Activated naive CD8-positive, alpha-beta T cell treated with anti-CD3 and anti-CD28 coated beads, Interleukin-2, amount 50 U/mL, for 24 hours (primary cell): ENCODE results near the gene CCZ1.
"Not testable (repeated sequence)": the region's sequence is repeated elsewhere in the genome, so short reads cannot be mapped to it uniquely, and the experiment has no call there.

Source experiments
- ATAC-seq: fragments of 150-1000 bp; cut with Tn5 transposase; one replicate; pipeline ENCODE4 v1.10.0; 2021
- DNase-seq: peaks from one replicate; pipeline ENCODE4 v3.0.0; 2021
- H3K27ac Mint-ChIP-seq: one replicate; pipeline ENCODE4 v1.8.0; 2021; ENCODE audit warnings: mild to moderate bottlenecking, mixed read lengths
- H3K27me3 Mint-ChIP-seq: one replicate; pipeline ENCODE4 v1.8.0; 2021; ENCODE audit warnings: mixed read lengths
- H3K36me3 Mint-ChIP-seq: one replicate; pipeline ENCODE4 v1.8.0; 2021; ENCODE audit warnings: low read depth, mixed read lengths
- H3K4me1 Mint-ChIP-seq: one replicate; pipeline ENCODE4 v1.8.0; 2021; ENCODE audit warnings: mixed read lengths
- H3K4me3 Mint-ChIP-seq: one replicate; pipeline ENCODE4 v1.8.0; 2021; ENCODE audit warnings: mild to moderate bottlenecking, moderate library complexity, mixed read lengths
- H3K9me3 Mint-ChIP-seq: one replicate; pipeline ENCODE4 v1.8.0; 2021; ENCODE audit warnings: mixed read lengths

CCZ1 gene

DNA sequence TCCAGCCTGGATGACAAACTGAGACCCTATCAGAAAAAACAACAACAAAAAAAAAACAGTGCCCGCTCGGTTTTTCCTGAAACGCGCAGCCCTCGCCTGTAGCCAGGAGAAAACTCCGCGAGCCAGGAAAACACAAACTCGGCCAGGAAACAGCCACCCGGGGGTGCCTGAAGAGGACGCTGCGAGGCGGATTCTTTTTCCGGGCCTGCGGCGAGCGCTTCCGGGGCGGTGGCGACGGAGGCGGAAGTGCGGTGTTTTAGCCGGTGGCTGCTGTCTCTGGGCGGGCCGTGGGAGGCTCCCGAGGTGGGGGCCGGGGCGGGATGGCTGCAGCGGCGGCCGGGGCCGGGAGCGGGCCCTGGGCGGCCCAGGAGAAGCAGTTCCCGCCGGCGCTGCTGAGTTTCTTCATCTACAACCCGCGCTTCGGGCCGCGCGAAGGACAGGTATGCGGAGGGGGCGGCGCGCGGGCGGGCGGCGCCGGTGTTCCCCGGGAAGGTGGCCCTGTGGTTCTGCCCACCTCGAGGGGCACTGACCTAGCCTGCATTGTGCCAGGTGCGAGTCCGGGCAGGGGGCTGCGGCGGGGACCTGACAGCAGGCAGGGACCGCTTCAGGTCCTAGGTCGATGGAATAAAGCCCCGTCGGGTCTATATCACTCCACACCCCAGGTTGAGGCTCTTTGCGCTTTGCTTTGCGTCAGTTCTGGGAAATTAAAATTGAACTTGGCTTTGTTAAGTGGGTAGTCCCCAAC is at the start of gene CCZ1:
Gene CCZ1 (plus strand): TSS at position 254 of the 745 bp plus-strand sequence. CDS start 67 bp downstream, at position 321.
- Mint-ChIP-seq H3K4me3 (peak within 1 kb of the TSS; percentile 79), H3K27ac (peak within 1 kb of the TSS; percentile 81)
- H3K36me3 Mint-ChIP-seq, H3K9me3 Mint-ChIP-seq, H3K4me1 Mint-ChIP-seq, H3K27me3 Mint-ChIP-seq: not testable (repeated sequence)
- ATAC-seq (peak; percentile 96), DNase-seq (peak; percentile 54)

DNA sequence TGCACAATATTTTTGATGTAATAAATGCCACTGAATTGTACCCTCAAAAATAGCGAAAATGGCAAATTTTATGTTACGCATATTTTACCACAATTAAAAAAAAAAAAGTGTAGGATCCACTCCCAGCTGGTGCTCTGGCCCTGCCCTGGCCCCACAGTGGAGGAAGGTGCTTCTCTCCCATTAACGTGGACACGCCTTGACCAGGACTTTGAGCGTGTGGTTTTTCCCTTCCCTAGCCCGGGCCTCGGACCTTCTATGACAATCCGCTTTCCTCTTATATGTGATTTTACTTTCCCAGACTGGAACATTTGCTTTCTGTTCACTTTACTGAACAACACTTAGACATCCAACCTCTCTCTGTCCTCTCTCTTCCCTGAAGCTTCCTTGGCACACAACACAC is 47.6 kb upstream of the CCZ1 start:
- DNase-seq (no peak), ATAC-seq (no peak)
- no peaks in the 10 kb centered on the region for H3K9me3 Mint-ChIP-seq
- no peaks in the 10 kb centered on the region for H3K4me1 Mint-ChIP-seq
- no peak overlapping the region for H3K27ac Mint-ChIP-seq
- H3K27me3 Mint-ChIP-seq: no peaks in the 10 kb centered on the region
- no peaks in the 10 kb centered on the region for H3K36me3 Mint-ChIP-seq
- no peak overlapping the region for H3K4me3 Mint-ChIP-seq

DNA sequence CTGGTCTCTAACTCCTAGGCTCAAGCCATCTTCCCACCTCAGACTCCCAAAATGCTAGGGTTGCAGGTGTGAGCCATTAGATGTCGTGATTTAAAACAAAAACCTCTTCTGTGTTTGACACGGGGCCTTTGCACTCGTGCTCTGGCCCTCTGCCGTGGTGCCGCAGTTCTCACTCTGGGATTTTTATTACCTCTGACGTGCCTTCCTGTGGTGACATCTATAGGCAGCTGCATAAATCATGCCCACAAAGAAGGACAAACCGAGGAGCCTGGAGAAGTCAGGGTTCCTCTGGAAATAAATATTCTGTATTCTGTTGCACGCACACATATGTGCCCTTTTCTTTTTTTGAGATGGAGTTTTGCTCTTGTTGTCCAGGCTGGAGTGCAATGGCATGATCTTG is 43.8 kb upstream of the CCZ1 start:
- ATAC-seq (no peak), DNase-seq (no peak)
- Mint-ChIP-seq H3K27me3 (no peaks in the 10 kb centered on the region), H3K9me3 (no peaks in the 10 kb centered on the region), H3K4me1 (peaks cover 2% of the 10 kb centered on the region), H3K4me3 (no peak overlapping the region), H3K36me3 (no peaks in the 10 kb centered on the region), H3K27ac (no peak overlapping the region)

DNA sequence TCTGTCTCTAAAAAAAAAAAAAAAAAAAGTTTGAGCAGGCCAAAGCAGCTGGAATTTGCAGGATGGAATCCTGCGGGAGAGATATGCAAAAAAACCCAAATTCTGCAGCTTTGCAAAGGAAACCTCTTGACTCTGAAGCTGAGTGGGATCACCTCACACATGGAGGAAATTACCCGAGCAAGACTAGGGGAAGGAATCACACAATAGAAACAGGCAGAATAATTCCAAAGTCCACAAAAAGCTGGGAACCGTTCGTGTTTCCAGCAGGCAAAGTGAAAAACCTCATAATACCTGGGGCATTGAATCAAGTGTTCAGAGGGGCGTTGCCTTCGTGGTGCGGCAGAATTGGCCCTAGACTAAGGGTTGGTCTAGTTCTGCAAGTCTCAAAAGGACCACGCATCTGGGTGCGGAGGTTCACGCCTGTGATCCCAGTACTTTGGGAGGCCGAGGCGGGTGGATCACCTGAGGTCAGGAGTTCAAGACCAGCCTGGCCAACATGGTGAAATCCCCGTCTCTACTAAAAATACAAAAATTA is 41.4 kb upstream of the CCZ1 start:
- H3K4me3 Mint-ChIP-seq, H3K9me3 Mint-ChIP-seq, H3K4me1 Mint-ChIP-seq, H3K27ac Mint-ChIP-seq, DNase-seq, H3K36me3 Mint-ChIP-seq, H3K27me3 Mint-ChIP-seq, ATAC-seq: not testable (repeated sequence)

DNA sequence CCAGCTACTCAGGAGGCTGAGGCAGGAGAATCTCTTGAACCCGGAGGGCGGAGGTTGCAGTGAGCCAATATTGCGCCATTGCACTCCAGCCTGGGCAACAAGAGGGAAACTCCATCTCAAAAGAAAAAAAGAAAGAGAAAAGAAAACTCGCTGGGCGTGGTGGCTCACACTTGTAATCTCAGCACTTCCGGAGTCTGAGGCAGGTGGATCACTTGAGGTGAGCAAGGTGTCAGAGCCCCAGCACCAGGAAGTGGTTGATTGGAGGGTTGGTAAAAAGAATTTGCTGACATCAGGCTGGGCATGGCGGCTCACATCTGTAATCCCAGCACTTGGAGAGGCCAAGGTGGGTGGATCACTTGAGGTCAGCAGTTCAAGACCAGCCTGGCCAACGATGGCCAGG is 40.0 kb upstream of the CCZ1 start:
- H3K27me3 Mint-ChIP-seq, H3K27ac Mint-ChIP-seq, H3K4me3 Mint-ChIP-seq, DNase-seq, ATAC-seq, H3K4me1 Mint-ChIP-seq, H3K36me3 Mint-ChIP-seq, H3K9me3 Mint-ChIP-seq: not testable (repeated sequence)

DNA sequence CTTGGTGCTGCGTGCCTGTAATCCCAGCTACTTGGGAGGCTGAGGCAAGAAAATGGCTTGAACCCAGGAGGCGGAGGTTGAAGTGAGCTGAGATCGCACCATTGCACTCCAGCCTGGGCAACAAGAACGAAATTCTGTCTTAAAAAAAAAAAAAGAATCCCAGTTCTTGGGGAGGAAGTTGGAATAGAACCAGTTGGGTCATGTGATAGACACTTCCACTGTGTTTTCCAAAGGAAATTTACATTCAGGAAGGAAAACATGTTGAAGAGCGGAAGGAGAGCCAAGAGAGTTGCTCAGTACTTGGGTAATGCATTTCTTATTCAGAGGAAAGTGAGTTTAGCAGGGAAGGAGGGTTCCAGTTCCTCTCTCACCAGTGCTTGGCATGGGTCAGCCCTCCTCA is 37.3 kb upstream of the CCZ1 start:
- not testable (repeated sequence) for H3K27me3 Mint-ChIP-seq, H3K9me3 Mint-ChIP-seq, H3K4me1 Mint-ChIP-seq, H3K27ac Mint-ChIP-seq, ATAC-seq, H3K4me3 Mint-ChIP-seq, DNase-seq, H3K36me3 Mint-ChIP-seq

DNA sequence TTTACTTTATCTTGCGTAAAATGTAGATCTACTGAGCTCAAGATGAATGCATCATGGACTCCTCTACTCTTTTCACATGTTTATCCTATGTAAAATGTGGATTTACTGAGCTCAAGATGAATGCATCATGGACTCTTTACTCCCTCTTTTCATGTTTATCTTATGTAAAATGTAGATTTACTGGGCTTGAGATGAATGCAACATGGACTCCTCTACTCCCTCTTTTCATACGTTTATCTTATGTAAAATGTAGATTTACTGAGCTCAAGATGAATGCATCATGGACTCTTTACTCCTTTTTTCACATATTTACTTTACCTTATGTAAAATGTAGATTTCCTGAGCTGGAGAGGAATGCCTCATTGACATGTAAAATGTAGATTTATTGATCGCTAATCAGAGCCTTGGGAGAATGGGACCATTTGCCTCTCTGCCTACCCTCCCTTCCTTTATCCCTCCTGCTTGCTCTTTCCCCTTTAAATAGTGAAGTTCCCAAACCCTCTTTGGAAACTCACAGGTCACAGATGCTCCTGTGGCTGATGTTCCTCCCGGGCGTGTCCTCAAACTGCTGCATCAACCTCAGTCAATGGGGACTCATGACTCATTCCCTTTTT is 35.7 kb upstream of the CCZ1 start:
- H3K4me3 Mint-ChIP-seq, DNase-seq, H3K36me3 Mint-ChIP-seq, ATAC-seq, H3K27ac Mint-ChIP-seq, H3K4me1 Mint-ChIP-seq, H3K27me3 Mint-ChIP-seq, H3K9me3 Mint-ChIP-seq: not testable (repeated sequence)

DNA sequence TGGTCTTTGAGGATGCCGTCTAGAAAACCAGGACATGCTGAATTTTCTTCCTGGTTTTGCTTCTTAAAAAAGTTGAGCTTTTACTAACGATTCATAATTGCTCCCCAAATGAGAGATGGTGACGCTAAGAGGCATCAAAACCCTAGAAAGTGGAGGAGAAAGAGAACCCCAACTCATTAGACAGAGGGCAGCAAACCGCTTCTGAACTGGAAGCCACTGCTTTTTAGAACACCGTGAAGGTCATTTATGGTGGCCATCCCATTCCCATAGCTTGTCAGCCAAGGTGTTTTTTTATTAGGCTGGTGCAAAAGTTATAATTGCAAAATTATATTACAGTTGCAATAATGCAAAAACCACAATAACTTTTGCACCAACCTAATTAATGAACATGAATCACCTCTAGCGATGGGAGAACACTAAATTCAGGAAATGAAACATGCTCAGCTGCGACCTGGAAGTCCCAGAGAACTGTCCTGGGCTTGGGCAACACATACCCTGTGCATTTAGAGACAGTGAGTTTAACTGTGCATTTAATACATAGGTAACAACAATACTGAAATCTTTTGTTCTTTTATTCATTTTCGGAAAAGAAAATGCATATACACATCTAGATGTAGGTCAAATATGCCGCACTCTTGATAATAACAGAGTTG is 33.1 kb upstream of the CCZ1 start:
- H3K4me1 Mint-ChIP-seq, H3K27ac Mint-ChIP-seq, ATAC-seq, DNase-seq, H3K4me3 Mint-ChIP-seq, H3K36me3 Mint-ChIP-seq, H3K27me3 Mint-ChIP-seq, H3K9me3 Mint-ChIP-seq: not testable (repeated sequence)

DNA sequence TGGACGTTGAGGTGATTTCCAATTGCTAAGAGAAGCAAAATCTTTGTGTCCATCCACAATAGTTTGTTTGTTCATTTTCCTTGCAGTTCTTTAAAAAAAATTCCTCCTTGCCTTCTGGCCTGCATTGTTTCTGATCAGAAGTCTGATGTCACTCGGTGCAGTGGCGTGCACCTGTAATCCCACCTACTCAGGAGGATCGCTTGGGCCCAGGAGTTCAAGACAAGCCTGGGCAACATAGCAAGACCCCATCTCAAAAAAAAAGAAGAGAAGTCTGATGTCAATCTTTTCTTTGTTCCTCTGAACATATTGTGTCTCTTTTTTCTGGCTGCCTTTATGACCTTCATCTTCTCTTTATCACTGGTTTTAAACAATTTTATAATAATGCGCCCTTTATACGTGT is 31.5 kb upstream of the CCZ1 start:
- H3K9me3 Mint-ChIP-seq: no peaks in the 10 kb centered on the region
- H3K36me3 Mint-ChIP-seq: no peaks in the 10 kb centered on the region
- no peak for ATAC-seq
- H3K4me3 Mint-ChIP-seq: no peak overlapping the region
- H3K27ac Mint-ChIP-seq: no peak overlapping the region
- H3K27me3 Mint-ChIP-seq: no peaks in the 10 kb centered on the region
- no peak for DNase-seq
- no peaks in the 10 kb centered on the region for H3K4me1 Mint-ChIP-seq

DNA sequence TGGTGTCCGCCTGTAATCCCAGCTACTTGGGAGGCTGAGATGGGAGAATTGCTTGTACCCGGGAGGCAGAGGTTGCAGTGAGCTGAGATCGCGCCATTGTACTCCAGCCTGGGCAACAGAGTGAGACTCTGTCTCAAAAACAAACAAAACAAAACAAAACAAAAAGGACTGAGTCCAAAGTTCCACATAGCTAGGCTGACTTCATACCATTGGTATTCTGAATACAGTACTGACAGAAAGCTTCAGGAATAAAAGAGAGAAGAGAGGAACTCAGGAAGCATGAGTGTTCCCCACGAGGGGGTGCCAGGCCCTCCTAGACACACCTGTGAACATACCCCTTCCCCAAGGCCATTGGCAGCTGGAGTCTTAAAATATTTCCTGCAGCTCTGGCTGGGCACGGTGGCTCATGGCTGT is 29.6 kb upstream of the CCZ1 start:
- not testable (repeated sequence) for ATAC-seq, H3K4me3 Mint-ChIP-seq, H3K27ac Mint-ChIP-seq, H3K4me1 Mint-ChIP-seq, H3K9me3 Mint-ChIP-seq, H3K27me3 Mint-ChIP-seq, DNase-seq, H3K36me3 Mint-ChIP-seq

DNA sequence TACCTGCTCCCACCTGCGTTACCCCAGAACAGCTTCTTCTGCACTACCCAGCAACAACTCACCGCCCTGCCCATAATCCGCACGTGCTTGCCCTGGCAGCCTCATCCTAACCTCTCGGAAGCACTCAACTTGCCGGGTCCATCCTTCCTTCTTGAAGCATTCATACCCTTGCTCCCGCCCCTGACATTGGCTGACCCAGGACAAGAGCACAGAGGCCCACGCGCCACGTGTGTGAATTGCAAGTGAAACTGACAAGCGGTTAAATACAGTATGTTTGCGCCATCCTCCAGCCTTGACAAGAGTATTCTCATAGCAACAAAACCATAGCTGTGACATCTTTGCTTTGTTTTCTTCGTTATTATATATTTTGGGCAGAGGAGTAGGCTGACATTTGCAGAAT is 28.8 kb upstream of the CCZ1 start:
- Mint-ChIP-seq H3K27ac (no peak overlapping the region), H3K4me1 (no peaks in the 10 kb centered on the region), H3K9me3 (no peaks in the 10 kb centered on the region), H3K36me3 (no peaks in the 10 kb centered on the region), H3K27me3 (no peaks in the 10 kb centered on the region), H3K4me3 (no peak overlapping the region)
- no peak for DNase-seq
- no peak for ATAC-seq

DNA sequence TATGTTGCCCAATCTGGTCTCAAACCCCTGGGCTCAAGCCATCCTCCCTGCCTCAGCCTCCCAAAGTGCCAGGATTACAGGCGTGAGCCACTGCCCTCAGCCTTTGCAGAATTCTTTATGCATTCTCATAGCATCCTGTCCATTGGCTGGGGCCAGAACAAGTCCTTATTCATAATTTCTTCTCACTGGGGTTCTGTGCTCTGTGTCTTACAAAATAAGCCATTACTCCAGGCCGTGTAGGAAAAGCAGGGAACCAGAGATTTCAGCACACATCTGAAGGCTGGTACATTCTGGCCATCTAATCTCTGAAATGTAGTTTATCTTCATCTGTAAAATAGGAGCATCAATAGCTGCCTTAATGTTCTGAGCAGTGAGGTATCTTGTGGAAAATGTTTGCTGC is 28.2 kb upstream of the CCZ1 start:
- Mint-ChIP-seq H3K27ac (no peak overlapping the region), H3K4me3 (no peak overlapping the region), H3K4me1 (no peaks in the 10 kb centered on the region), H3K9me3 (no peaks in the 10 kb centered on the region), H3K27me3 (no peaks in the 10 kb centered on the region), H3K36me3 (no peaks in the 10 kb centered on the region)
- ATAC-seq (no peak), DNase-seq (no peak)

DNA sequence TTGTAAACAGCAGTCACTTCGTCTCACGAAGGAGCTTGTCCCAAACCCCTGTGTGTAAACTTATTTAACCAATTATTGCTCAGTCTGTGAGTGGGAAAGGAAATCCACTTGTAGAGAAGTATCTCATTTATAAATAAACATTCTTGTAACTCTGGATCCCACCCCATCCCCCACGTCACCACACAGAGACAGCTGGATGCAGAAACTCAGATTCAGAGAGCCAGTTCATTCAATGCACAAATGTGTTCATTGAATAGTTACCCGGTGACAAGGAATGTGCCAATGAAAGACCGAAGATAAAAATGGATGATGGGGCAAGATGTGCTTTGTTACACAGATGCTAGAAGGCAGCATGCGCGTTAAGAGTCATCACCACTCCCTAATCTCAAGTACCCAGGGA is 26.2 kb upstream of the CCZ1 start:
- Mint-ChIP-seq H3K9me3 (no peaks in the 10 kb centered on the region), H3K4me3 (no peak overlapping the region), H3K4me1 (no peaks in the 10 kb centered on the region), H3K27me3 (no peaks in the 10 kb centered on the region), H3K36me3 (no peaks in the 10 kb centered on the region), H3K27ac (no peak overlapping the region)
- ATAC-seq: no peak
- DNase-seq: no peak

DNA sequence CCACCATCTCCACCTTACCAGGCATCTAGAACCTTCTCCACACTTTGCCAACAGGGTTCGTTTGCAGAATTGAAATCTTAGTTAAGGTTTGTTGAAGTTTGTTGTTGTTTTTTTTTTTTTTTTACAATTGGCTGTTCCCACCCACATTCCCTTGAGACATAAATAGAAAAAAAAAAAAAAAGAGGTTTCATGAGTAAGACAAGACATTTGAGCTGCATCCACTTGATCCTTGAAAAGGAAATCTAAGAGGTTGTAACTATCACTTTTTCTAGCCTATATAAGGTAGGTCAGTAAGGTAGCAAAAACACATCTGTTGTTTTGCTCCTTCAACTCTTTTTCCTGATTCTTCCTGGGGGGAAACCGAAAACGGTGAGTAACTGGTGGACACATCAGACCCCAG is 18.9 kb upstream of the CCZ1 start:
- DNase-seq, H3K27me3 Mint-ChIP-seq, H3K9me3 Mint-ChIP-seq, H3K27ac Mint-ChIP-seq, H3K4me1 Mint-ChIP-seq, H3K4me3 Mint-ChIP-seq, ATAC-seq, H3K36me3 Mint-ChIP-seq: not testable (repeated sequence)

DNA sequence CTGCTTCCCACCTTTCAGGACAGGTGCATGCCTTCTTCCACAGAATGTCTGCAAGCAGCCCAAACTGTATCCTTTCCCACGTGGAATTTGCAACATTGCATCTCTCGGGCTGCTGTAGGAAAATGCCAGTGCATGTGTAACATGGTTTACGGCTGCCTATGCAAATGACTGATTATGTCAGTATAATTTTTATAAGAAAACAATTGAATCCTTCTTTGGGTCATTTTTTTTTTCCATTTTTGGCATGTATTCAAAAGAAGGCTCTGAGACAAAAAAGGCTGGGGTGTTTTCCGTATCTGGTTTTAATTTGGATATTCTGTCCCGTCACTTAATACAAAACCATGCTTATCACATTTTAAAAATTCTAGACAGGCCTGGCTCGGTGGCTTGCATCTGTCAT is 18.4 kb upstream of the CCZ1 start:
- H3K4me3 Mint-ChIP-seq, DNase-seq, H3K36me3 Mint-ChIP-seq, H3K27me3 Mint-ChIP-seq, H3K4me1 Mint-ChIP-seq, H3K27ac Mint-ChIP-seq, ATAC-seq, H3K9me3 Mint-ChIP-seq: not testable (repeated sequence)
